IMR-90 (cell line): Measurements from ENCODE around the gene MPIG6B. TPM values are rescaled to one million over a fixed set of nuclear protein-coding genes. Genes with fewer than 3 reads are reported as not detected.

Experiments
- ATAC-seq: fragments of 200-7000 bp; cut with Tn5 transposase; 2 replicates; pipeline ENCODE4 v1.9.1; 2020; ENCODE audit warnings: low read depth, mild to moderate bottlenecking, moderate library complexity
- BruUV-seq: library from RNA; stranded (reverse); fragments of 400-500 nt; replicated peaks from 2 replicates; lab custom pipeline; 2021; lab: Mats Ljungman, UMichigan
- CTCF ChIA-PET: fragments of 300-600 bp; formaldehyde crosslinking; extraction: SDS; loops from one replicate; lab custom pipeline; 2021; ENCODE audit warnings: antibody characterized with exemption; lab: Yijun Ruan, JAX
- POLR2A ChIA-PET: fragments of 300-600 bp; sonication (Branson Sonifier 250); formaldehyde crosslinking; loops from one replicate; lab custom pipeline; 2022; ENCODE audit warnings: antibody characterized with exemption; ENCODE audit not compliant: unreplicated experiment; lab: Charles Lee
- DNase-seq: peaks from one replicate; pipeline ENCODE4 v3.0.0; 2013
- H2AFZ ChIP-seq: replicated peaks from 2 replicates; pipeline ENCODE3; 2013; ENCODE audit warnings: low read length, mild to moderate bottlenecking; ENCODE audit not compliant: poor library complexity
- H2AK5ac ChIP-seq: 2 replicates; pipeline ENCODE4 v1.6.1; 2013; ENCODE audit warnings: low read depth, low read length, inconsistent platforms
- H2AK9ac ChIP-seq: replicated peaks from 2 replicates; pipeline ENCODE3; 2013; ENCODE audit warnings: mild to moderate bottlenecking, low read depth, low read length, moderate library complexity; ENCODE audit not compliant: poor library complexity
- H2BK120ac ChIP-seq: 2 replicates; pipeline ENCODE4 v1.6.1; 2013; ENCODE audit warnings: low read depth, low read length, inconsistent platforms
- H2BK15ac ChIP-seq: 3 replicates; pipeline ENCODE4 v1.6.1; 2013; ENCODE audit warnings: low read depth, low read length, inconsistent platforms
- H2BK20ac ChIP-seq: 2 replicates; pipeline ENCODE4 v1.6.1; 2013; ENCODE audit warnings: low read depth, mild to moderate bottlenecking, inconsistent platforms, low read length, moderate library complexity
- H2BK5ac ChIP-seq: 2 replicates; pipeline ENCODE4 v1.6.1; 2013; ENCODE audit warnings: mild to moderate bottlenecking, low read depth, low read length, inconsistent platforms; ENCODE audit not compliant: poor library complexity, severe bottlenecking
- H3K14ac ChIP-seq: replicated peaks from 2 replicates; pipeline ENCODE4 v1.6.1; 2013; ENCODE audit warnings: low read depth, low read length, inconsistent platforms
- H3K18ac ChIP-seq: 2 replicates; pipeline ENCODE4 v1.6.1; 2013; ENCODE audit warnings: low read depth, low read length, control low read depth
- H3K23ac ChIP-seq: 2 replicates; pipeline ENCODE4 v1.6.1; 2013; ENCODE audit warnings: low read depth, low read length, inconsistent platforms
- H3K27ac ChIP-seq: 2 replicates; pipeline ENCODE4 v1.5.1; 2013; ENCODE audit warnings: mild to moderate bottlenecking, control low read depth, low read length; ENCODE audit not compliant: insufficient read depth
- H3K27me3 ChIP-seq: 2 replicates; pipeline ENCODE4 v1.6.1; 2013; ENCODE audit warnings: low read length; ENCODE audit not compliant: control insufficient read depth, insufficient read depth
- H3K36me3 ChIP-seq: 2 replicates; pipeline ENCODE4 v1.6.1; 2013; ENCODE audit warnings: low read length, mixed read lengths; ENCODE audit not compliant: control insufficient read depth, insufficient read depth
- H3K4ac ChIP-seq: 2 replicates; pipeline ENCODE4 v1.6.1; 2013; ENCODE audit warnings: low read depth, low read length, inconsistent platforms
- H3K4me1 ChIP-seq: 2 replicates; pipeline ENCODE4 v1.6.1; 2013; ENCODE audit warnings: low read length, mixed read lengths; ENCODE audit not compliant: control insufficient read depth, insufficient read depth
- H3K4me2 ChIP-seq: 2 replicates; pipeline ENCODE4 v1.6.1; 2013; ENCODE audit warnings: low read depth, mild to moderate bottlenecking, control low read depth, low read length, moderate library complexity
- H3K4me3 ChIP-seq: 2 replicates; pipeline ENCODE4 v1.5.1; 2013; ENCODE audit warnings: low read depth, mild to moderate bottlenecking, control low read depth, low read length, moderate library complexity; ENCODE audit not compliant: insufficient read depth
- H3K56ac ChIP-seq: 2 replicates; pipeline ENCODE4 v1.6.1; 2013; ENCODE audit warnings: low read length, inconsistent platforms; ENCODE audit not compliant: insufficient read depth; ENCODE audit errors: extremely low read depth
- H3K79me1 ChIP-seq, 2 experiments: 2 replicates each; pipeline ENCODE4 v1.6.1; 2013; ENCODE audit warnings: low read length in 2 of 2, inconsistent platforms in 1 of 2, low read depth in 1 of 2
- H3K9ac ChIP-seq: 2 replicates; pipeline ENCODE4 v1.6.1; 2013; ENCODE audit warnings: low read depth, low read length, control low read depth
- H3K9me1 ChIP-seq: 2 replicates; pipeline ENCODE4 v1.6.1; 2013; ENCODE audit warnings: low read length, inconsistent platforms; ENCODE audit not compliant: insufficient read depth
- H3K9me3 ChIP-seq: 2 replicates; pipeline ENCODE4 v1.6.1; 2013; ENCODE audit warnings: low read length; ENCODE audit not compliant: control insufficient read depth, insufficient read depth
- H4K20me1 ChIP-seq: 2 replicates; pipeline ENCODE4 v1.6.1; 2013; ENCODE audit warnings: low read length, inconsistent platforms; ENCODE audit not compliant: insufficient read depth
- H4K5ac ChIP-seq: 2 replicates; pipeline ENCODE4 v1.6.1; 2013; ENCODE audit warnings: mild to moderate bottlenecking, low read depth, low read length, control low read depth
- H4K8ac ChIP-seq, 2 experiments: 2 replicates each; pipeline ENCODE4 v1.6.1; 2013; ENCODE audit warnings: low read depth in 2 of 2, low read length in 2 of 2, control low read depth in 1 of 2, inconsistent platforms in 1 of 2
- H4K91ac ChIP-seq: 2 replicates; pipeline ENCODE4 v1.6.1; 2013; ENCODE audit warnings: low read depth, low read length, inconsistent platforms; ENCODE audit not compliant: insufficient read depth
- CHD1 ChIP-seq: IDR thresholded peaks from 2 replicates; pipeline ENCODE4 v1.6.1; 2012; ENCODE audit warnings: low read depth, low read length, improper control_type of control experiment
- MAZ ChIP-seq: IDR thresholded peaks from 2 replicates; pipeline ENCODE4 v1.6.1; 2012; ENCODE audit warnings: low read depth, mild to moderate bottlenecking, low read length, improper control_type of control experiment, moderate library complexity, borderline replicate concordance
- MXI1 ChIP-seq: IDR thresholded peaks from 2 replicates; pipeline ENCODE4 v1.6.1; 2012; ENCODE audit warnings: low read depth, mild to moderate bottlenecking, low read length, moderate library complexity, borderline replicate concordance
- WGBS, 2 experiments: methylation state at CpG; one replicate each; pipeline versions ENCODE4 v1.1.5 to v1.1.7; 2013; ENCODE audit warnings: missing lambda C conversion rate in 2 of 2; ENCODE audit not compliant: insufficient read length in 1 of 2; ENCODE audit errors: extremely low coverage in 2 of 2; 5-methylcytosine and 5-hydroxymethylcytosine counted together
- dilution Hi-C: fragments of 300-500 bp; cut with HindIII; formaldehyde crosslinking; loops from one replicate; pipeline ENCODE4 v1.14.3; 2018; ENCODE audit warnings: low sequenced_read_pairs; ENCODE audit not compliant: unreplicated experiment
- in situ Hi-C: fragments of 300-500 bp; cut with MboI; formaldehyde crosslinking; loops from 3 replicates; pipeline ENCODE4 v1.14.3; 2019; ENCODE audit warnings: low sequenced_read_pairs, inconsistent platforms, mixed read lengths
- intact Hi-C: fragments of 100-400 bp; cut with micrococcal nuclease; formaldehyde crosslinking; loops from 2 replicates; pipeline ENCODE4 v1.10.0; 2022
- polyA plus RNA-seq, 3 experiments: library from polyadenylated mRNA; depleted of rRNA; stranded (reverse); fragments of >200 nt; gene quantifications; 2 replicates each; pipeline ENCODE4 v1.2.3, GENCODE V29; 2012; ENCODE audit warnings: low replicate concordance in 1 of 3
- total RNA-seq: library from RNA; depleted of rRNA; stranded (reverse); fragments of >200 nt; gene quantifications from 2 replicates; pipeline ENCODE4 v1.2.3, GENCODE V29; 2012

Gene MPIG6B
- total and polyA plus RNA-seq, 2 of the 4 experiments (the other 2 are of a cell fraction), result not detected

DNA sequence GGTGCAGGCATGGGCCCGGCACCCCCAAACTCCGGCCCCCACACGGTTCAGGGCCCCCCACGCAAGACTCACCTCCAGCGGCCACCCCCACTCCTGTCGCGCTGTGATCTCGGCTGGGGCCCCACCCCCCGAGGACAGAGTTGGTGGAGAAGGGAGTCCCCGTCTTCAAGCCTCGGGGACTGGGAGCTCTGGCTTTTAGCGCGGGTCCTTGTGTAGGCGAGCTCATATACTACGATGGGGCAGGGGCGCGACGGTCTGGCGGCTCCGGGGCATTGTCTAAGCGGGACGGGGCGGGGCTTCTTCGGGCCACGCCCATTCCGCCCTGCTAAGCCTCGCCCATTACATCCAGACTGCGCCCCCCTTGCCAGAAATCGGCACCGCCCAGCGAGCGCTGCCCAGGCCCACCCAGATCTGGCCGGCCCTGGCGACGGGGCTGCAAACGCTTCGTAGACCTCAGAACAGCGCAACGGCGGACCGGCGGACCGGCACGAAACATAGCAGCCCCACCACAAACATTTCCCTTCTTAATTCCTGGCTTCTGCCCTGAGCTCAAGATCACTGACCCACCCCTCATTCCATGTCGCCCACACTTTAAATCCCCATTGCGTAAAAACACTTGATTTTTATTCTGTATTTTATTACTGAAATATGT is 6.9 kb downstream of the MPIG6B start:
- Histone ChIP-seq H2AK5ac (peak overlapping the region; percentile 53), H3K27me3 (no peaks in the 10 kb centered on the region), H3K56ac (no peak overlapping the region; the same call in 1 of the 2 replicates), H3K4ac (peak overlapping the region; percentile 92), H3K23ac (no peak overlapping the region), H3K18ac (peak overlapping the region; percentile 18; the same call in 1 of the 2 replicates), H3K4me1 (peaks cover 7% of the 10 kb centered on the region), H2BK15ac (no peak overlapping the region), H2AFZ (peak overlapping the region; percentile 96), H3K36me3 (peaks cover 50% of the 10 kb centered on the region), H4K5ac (peak overlapping the region; percentile 50; the same call in 1 of the 2 replicates), H3K9me1 (peaks cover 5% of the 10 kb centered on the region), H2BK5ac (peak overlapping the region; percentile 83), H2BK20ac (no peak overlapping the region), H3K4me3 (peak overlapping the region; percentile 85), H3K4me2 (peak overlapping the region; percentile 63), H4K91ac (peak overlapping the region; percentile 56; the same call in 1 of the 2 replicates), H2BK120ac (0 out of 2 replicates have a peak overlapping the region, but pooled peaks have one; percentile 6), H4K20me1 (peaks cover 37% of the 10 kb centered on the region), H4K8ac (peak overlapping the region in 1 of 2 experiments; percentile 75; a peak in 2 of 4 replicates), H3K9me3 (no peaks in the 10 kb centered on the region), H3K14ac (peak overlapping the region; percentile 75), H2AK9ac (peak overlapping the region; percentile 99), H3K27ac (peak overlapping the region; percentile 85), H3K79me1 (peaks cover 0 to 54% of the 10 kb centered on the region in 2 experiments; a peak in 3 of 4 replicates), H3K9ac (peak overlapping the region; percentile 81)
- ATAC-seq, result peak; percentile 82
- intact Hi-C loops, result loop anchor here (2.0 kb wide), 3 partner anchors 27 to 101 kb away; partner anchors contain the start of genes ABHD16A and LY6G5C
- dilution Hi-C loops, result no loop called here
- peak; percentile 85 for DNase-seq
- WGBS, 2 experiments, result 2% methylated on average over 11 of the region's 46 CpGs; no CpG with 5 or more reads in 1 of the 2 experiments
- POLR2A ChIA-PET, result interaction anchor here (0.6 to 1.0 kb wide), 5 partner anchors 25 to 190 kb away, joined by 3 to 11 read pairs (median 3); partner anchors contain the start of gene HSPA1B
- in situ Hi-C loops, result no loop called here
- BruUV-seq, result no TSS peak
- TF ChIP-seq MXI1 (0 out of 2 replicates have a peak, but pooled peaks have one; percentile 17), MAZ (no peak; the same call in 1 of the 2 replicates), CHD1 (no peak)
- CTCF ChIA-PET, result interaction anchor here (0.7 to 0.9 kb wide), 2 partner anchors 20 to 41 kb away, joined by 3 read pairs; no protein-coding TSS in a partner anchor
